ENCODE measurements around the gene MN1. TPM values are rescaled to one million over a fixed set of nuclear protein-coding genes. Genes with fewer than 3 reads are reported as not detected.
A peak's percentile ranks its signal among the peaks of the same experiment; 100 is the strongest.

MN1 gene
- total and polyA plus RNA-seq, 7 donors: 4.3 to 39.3 (median 17.6) TPM

- no peaks in the 10 kb centered on the region for H3K36me3 ChIP-seq (ENCODE audit: insufficient read depth in 1 of 2, low read depth in 1 of 2)
- intact Hi-C loops (cut with DNase I): no loop called here
- TF ChIP-seq, protein P1, sequence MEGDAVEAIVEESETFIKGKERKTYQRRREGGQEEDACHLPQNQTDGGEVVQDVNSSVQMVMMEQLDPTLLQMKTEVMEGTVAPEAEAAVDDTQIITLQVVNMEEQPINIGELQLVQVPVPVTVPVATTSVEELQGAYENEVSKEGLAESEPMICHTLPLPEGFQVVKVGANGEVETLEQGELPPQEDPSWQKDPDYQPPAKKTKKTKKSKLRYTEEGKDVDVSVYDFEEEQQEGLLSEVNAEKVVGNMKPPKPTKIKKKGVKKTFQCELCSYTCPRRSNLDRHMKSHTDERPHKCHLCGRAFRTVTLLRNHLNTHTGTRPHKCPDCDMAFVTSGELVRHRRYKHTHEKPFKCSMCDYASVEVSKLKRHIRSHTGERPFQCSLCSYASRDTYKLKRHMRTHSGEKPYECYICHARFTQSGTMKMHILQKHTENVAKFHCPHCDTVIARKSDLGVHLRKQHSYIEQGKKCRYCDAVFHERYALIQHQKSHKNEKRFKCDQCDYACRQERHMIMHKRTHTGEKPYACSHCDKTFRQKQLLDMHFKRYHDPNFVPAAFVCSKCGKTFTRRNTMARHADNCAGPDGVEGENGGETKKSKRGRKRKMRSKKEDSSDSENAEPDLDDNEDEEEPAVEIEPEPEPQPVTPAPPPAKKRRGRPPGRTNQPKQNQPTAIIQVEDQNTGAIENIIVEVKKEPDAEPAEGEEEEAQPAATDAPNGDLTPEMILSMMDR (IDR thresholded peaks at IDR 0.05): no peak
- ATAC-seq: no peak
- H3K9me3 ChIP-seq: no peaks in the 10 kb centered on the region
- no peak for DNase-seq
- H3K4me3 ChIP-seq: no peak overlapping the region
- no peak overlapping the region for H3K27ac ChIP-seq
- H3K27me3 ChIP-seq (ENCODE audit: insufficient read depth in 3 of 3, low read length in 2 of 3): no peaks in the 10 kb centered on the region
- peaks cover 22% of the 10 kb centered on the region for H3K4me1 ChIP-seq
- WGBS, 3 donors: 71 to 84% (median 71%) methylated on average over 3 of the region's 3 CpGs
Measured at GRCh38 chr22:27764722-27765236, 36.8 kb downstream of the MN1 start.

DNA sequence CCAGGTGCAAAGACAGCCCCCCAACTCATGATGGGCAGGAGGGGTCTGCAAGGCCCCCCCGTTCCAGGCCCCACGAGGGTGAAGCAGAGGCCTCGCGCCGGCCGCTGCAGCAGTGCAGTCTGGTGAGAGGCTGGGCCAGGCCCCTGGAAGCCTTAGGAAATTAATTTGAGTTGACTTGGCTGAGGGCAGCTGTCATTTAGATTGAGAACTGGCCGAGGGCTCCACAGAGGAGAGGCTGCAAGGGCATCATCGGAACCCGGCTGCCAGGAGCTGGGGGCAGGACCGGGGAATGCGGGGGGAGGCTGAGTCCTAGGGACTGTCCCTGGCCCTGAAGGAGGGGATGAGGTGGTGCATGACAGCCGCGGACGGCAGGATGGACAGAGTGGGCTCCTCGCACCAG is 39.9 kb downstream of the MN1 start:
- peak overlapping the region; percentile 27 for H3K27ac ChIP-seq
- 37 to 52% (median 51%) methylated on average over 11 to 15 of the region's 15 CpGs for WGBS, 3 donors
- ATAC-seq: peak in 3 of 4 donors; percentile 37 to 55 (median 48)

DNA sequence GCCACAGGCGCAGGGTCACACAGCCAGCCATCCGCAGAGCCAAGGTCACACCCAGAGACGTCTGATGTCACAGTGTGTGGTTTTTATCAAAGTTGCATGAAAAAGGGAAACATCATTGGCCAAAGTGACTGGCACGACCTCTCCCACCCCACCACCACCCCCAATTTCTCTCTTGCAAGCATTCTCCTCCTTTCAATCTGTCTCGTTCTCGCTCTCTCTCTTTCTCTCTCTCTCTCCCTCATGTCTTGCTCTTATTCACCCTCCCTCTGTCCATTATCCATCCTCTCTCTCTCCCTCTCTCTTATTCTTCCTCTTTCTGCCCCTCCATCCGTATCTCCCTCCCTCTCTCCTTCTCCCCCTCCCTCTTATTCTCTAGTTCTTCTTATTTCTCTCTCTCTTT is 40.6 kb downstream of the MN1 start:
- intact Hi-C loops (cut with DNase I): no loop called here
- H3K4me1 ChIP-seq: peaks cover 25% of the 10 kb centered on the region
- no peaks in the 10 kb centered on the region for H3K9me3 ChIP-seq
- H3K36me3 ChIP-seq (ENCODE audit: insufficient read depth in 1 of 2, low read depth in 1 of 2): no peaks in the 10 kb centered on the region
- H3K27ac ChIP-seq: no peak overlapping the region
- H3K27me3 ChIP-seq (ENCODE audit: insufficient read depth in 3 of 3, low read length in 2 of 3): no peaks in the 10 kb centered on the region
- no peak overlapping the region for H3K4me3 ChIP-seq
- ATAC-seq: no peak
- DNase-seq: no peak
- 80 to 82% (median 80%) methylated on average over 7 of the region's 7 CpGs for WGBS, 3 donors
- TF ChIP-seq, protein P1 (IDR thresholded peaks at IDR 0.05): no peak

More for the DNA sequence above, 39.9 kb downstream of the MN1 start:
- no peaks in the 10 kb centered on the region for H3K27me3 ChIP-seq (ENCODE audit: insufficient read depth in 3 of 3, low read length in 2 of 3)
- no peak for DNase-seq
- H3K4me1 ChIP-seq: peaks cover 25% of the 10 kb centered on the region
- intact Hi-C loops (cut with DNase I): no loop called here
- no peaks in the 10 kb centered on the region for H3K36me3 ChIP-seq (ENCODE audit: insufficient read depth in 1 of 2, low read depth in 1 of 2)
- H3K9me3 ChIP-seq: no peaks in the 10 kb centered on the region
- no peak overlapping the region for H3K4me3 ChIP-seq
- TF ChIP-seq, protein P1 (IDR thresholded peaks at IDR 0.05): no peak

DNA sequence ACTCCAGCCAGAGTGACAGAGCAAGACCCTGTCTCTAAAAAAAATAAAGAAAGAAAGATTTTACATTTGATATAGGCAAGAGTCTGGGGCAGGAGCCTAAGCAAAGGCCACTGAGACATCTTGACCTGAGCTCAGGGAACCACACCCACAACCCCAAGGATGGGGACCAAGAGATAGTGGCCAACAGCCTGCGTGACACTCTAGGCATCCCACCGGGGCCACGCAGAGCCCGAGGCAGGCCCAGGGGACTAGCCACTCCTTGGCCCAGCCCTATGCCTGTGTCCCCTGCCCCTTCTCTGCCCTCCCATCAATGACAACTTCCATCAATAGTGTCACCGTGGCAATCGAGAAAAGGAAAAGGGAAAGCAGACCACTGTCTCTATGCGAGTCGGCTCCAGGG is 41.1 kb downstream of the MN1 start:
- DNase-seq: no peak
- H3K4me1 ChIP-seq: peaks cover 25% of the 10 kb centered on the region
- no peak overlapping the region for H3K27ac ChIP-seq
- H3K9me3 ChIP-seq: no peaks in the 10 kb centered on the region
- no peaks in the 10 kb centered on the region for H3K36me3 ChIP-seq (ENCODE audit: insufficient read depth in 1 of 2, low read depth in 1 of 2)
- ATAC-seq: no peak
- H3K4me3 ChIP-seq: no peak overlapping the region
- intact Hi-C loops (cut with DNase I): no loop called here
- no peaks in the 10 kb centered on the region for H3K27me3 ChIP-seq (ENCODE audit: insufficient read depth in 3 of 3, low read length in 2 of 3)
- TF ChIP-seq, protein P1 (IDR thresholded peaks at IDR 0.05): no peak
- WGBS, 3 donors: 72 to 87% (median 80%) methylated on average over 8 of the region's 8 CpGs

- peaks cover 30% of the 10 kb centered on the region for H3K4me1 ChIP-seq
- H3K4me3 ChIP-seq: no peak overlapping the region
- H3K9me3 ChIP-seq: no peaks in the 10 kb centered on the region
- H3K27ac ChIP-seq: peak overlapping the region; percentile 23
- TF ChIP-seq, protein P1 (IDR thresholded peaks at IDR 0.05): no peak
- ATAC-seq (peak in 3 of 4 donors; percentile 4 to 28 (median 22)), DNase-seq (no peak)
- no peaks in the 10 kb centered on the region for H3K27me3 ChIP-seq (ENCODE audit: insufficient read depth in 3 of 3, low read length in 2 of 3)
- 71 to 95% (median 80%) methylated on average over 6 of the region's 6 CpGs for WGBS, 3 donors
- intact Hi-C loops (cut with DNase I): no loop called here
- no peaks in the 10 kb centered on the region for H3K36me3 ChIP-seq (ENCODE audit: insufficient read depth in 1 of 2, low read depth in 1 of 2)
Measured at GRCh38 chr22:27757928-27758525, 43.5 kb downstream of the MN1 start.
